Stomach (tissue), 9 donors: Measurements from ENCODE around the gene PTPRD. TPM values are rescaled to one million over a fixed set of nuclear protein-coding genes. Genes with fewer than 3 reads are reported as not detected.

Experiments
- DNase-seq, 2 donors: peaks; one replicate each; pipeline versions ENCODE4 v3.0.0 to v3.0.0-alpha.2; 2013 to 2019
- H3K27ac ChIP-seq, 5 donors: fragments of 200-600 bp in 4 of 5; sonication (generic) in 4 of 5; one replicate each; pipeline ENCODE4 v1.5.1; 2013 to 2019; ENCODE audit warnings: mild to moderate bottlenecking in 1 of 5, moderate library complexity in 1 of 5
- H3K27me3 ChIP-seq, 3 donors: fragments of 200-600 bp; sonication (generic); one replicate each; pipeline ENCODE4 v1.5.1; 2017 to 2019; ENCODE audit warnings: mixed run types in 1 of 3
- H3K36me3 ChIP-seq, 4 donors: fragments of 200-600 bp; sonication (generic); 1 replicate in 3 of 4; 2 replicates in 1 of 4; pipeline ENCODE4 v1.5.1; 2016 to 2019
- H3K4me1 ChIP-seq, 4 donors: fragments of 200-600 bp; sonication (generic); one replicate each; pipeline ENCODE4 v1.5.1; 2016 to 2019
- H3K4me3 ChIP-seq, 4 donors: fragments of 200-600 bp; sonication (generic) in 3 of 4; one replicate each; pipeline ENCODE4 v1.5.1; 2016 to 2019; ENCODE audit warnings: mild to moderate bottlenecking in 1 of 4
- H3K9me3 ChIP-seq, 4 donors: fragments of 200-600 bp; sonication (generic); one replicate each; pipeline ENCODE4 v1.5.1; 2016 to 2019
- EP300 ChIP-seq: sonication (generic); formaldehyde crosslinking; IDR thresholded peaks from one replicate; pipeline ENCODE4 v1.6.1; 2017; ENCODE audit warnings: antibody characterized with exemption
- POLR2A ChIP-seq, 4 donors: fragments of 450-650 bp; IDR thresholded peaks; one replicate each; pipeline ENCODE4 v1.6.1; 2016; ENCODE audit warnings: antibody characterized with exemption in 4 of 4, control low read depth in 2 of 4, mild to moderate bottlenecking in 1 of 4, moderate library complexity in 1 of 4
- POLR2AphosphoS5 ChIP-seq, 3 donors: sonication (generic); formaldehyde crosslinking; IDR thresholded peaks; one replicate each; pipeline ENCODE4 v1.6.1; 2016; ENCODE audit warnings: antibody characterized with exemption in 3 of 3
- WGBS, 5 donors: extraction: QIAGEN DNeasy Blood & Tissue Kit in 3 of 5; methylation state at CpG; one replicate each; pipeline versions ENCODE4 v1.1.5 to v1.1.7; 2013 to 2018; 5-methylcytosine and 5-hydroxymethylcytosine counted together
- intact Hi-C: fragments of 100-400 bp; cut with DNase I; formaldehyde crosslinking; loops from one replicate; pipeline ENCODE4 v1.15.1; 2023; ENCODE audit warnings: low total_unique reads
- polyA plus RNA-seq, 3 donors: library from polyadenylated mRNA; stranded (reverse); fragments of 200-250 nt; gene quantifications; one replicate each; pipeline ENCODE4 v1.2.3, GENCODE V29; 2013
- total RNA-seq, 5 donors: library from RNA; depleted of rRNA; stranded (reverse); fragments of >200 nt; gene quantifications; one replicate each; pipeline versions ENCODE4 v1.1.0 to v1.2.3, GENCODE V29; 2014 to 2016
- TF ChIP-seq, protein P1 (sequence below), 7 experiments: fragments of 450-650 bp in 4 of 7; fragments of 200-600 bp in 3 of 7; sonication (generic) in 3 of 7; IDR thresholded peaks; one replicate each; pipeline ENCODE4 v1.5.1; 2016 to 2019; ENCODE audit warnings: antibody characterized with exemption in 7 of 7, control low read depth in 2 of 7, mild to moderate bottlenecking in 1 of 7
- donor health status: healthy with polysubstance abuse.
- donor health status: Bipolar disorder and iron deficiency.
- donor health status: healthy.

Gene PTPRD
- total and polyA plus RNA-seq, 8 donors = 0.12 to 53.1 (median 1.2) TPM

DNA sequence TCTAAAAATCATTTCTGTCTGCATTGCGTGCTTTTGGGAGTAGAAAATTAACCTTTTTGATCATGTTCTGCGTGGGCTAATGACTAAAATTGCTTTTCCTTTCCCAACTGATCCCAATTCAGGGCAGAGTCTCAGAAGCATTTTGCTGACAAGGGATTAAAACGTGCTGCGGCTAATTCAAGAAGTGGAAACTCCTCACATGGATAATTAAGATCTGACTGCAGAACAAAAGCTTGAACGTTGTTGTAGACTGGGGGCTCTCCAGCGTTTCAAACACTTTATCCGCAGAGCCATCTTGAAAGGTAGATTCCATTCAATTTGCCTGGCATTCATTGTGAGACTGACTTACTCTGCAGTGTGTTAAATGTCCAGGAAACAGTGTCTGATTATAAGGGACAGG is 2327.9 kb downstream of the PTPRD start:
- Histone ChIP-seq H3K27me3 (no peaks in the 10 kb centered on the region), H3K9me3 (no peaks in the 10 kb centered on the region), H3K36me3 (no peaks in the 10 kb centered on the region), H3K27ac (no peak overlapping the region), H3K4me1 (peaks cover 0 to 22% (median 7%) of the 10 kb centered on the region in 4 donors), H3K4me3 (no peak overlapping the region)
- TF ChIP-seq POLR2AphosphoS5 (IDR thresholded peaks at IDR 0.05) = no peak
- no peak for TF ChIP-seq EP300
- TF ChIP-seq, protein P1, sequence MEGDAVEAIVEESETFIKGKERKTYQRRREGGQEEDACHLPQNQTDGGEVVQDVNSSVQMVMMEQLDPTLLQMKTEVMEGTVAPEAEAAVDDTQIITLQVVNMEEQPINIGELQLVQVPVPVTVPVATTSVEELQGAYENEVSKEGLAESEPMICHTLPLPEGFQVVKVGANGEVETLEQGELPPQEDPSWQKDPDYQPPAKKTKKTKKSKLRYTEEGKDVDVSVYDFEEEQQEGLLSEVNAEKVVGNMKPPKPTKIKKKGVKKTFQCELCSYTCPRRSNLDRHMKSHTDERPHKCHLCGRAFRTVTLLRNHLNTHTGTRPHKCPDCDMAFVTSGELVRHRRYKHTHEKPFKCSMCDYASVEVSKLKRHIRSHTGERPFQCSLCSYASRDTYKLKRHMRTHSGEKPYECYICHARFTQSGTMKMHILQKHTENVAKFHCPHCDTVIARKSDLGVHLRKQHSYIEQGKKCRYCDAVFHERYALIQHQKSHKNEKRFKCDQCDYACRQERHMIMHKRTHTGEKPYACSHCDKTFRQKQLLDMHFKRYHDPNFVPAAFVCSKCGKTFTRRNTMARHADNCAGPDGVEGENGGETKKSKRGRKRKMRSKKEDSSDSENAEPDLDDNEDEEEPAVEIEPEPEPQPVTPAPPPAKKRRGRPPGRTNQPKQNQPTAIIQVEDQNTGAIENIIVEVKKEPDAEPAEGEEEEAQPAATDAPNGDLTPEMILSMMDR (IDR thresholded peaks at IDR 0.05) = no peak
- no peak for TF ChIP-seq POLR2A (IDR thresholded peaks at IDR 0.05)
- WGBS, 5 donors = 71 to 89% (median 84%) methylated on average over 7 of the region's 7 CpGs
- no peak for DNase-seq
- intact Hi-C loops = no loop called here

DNA sequence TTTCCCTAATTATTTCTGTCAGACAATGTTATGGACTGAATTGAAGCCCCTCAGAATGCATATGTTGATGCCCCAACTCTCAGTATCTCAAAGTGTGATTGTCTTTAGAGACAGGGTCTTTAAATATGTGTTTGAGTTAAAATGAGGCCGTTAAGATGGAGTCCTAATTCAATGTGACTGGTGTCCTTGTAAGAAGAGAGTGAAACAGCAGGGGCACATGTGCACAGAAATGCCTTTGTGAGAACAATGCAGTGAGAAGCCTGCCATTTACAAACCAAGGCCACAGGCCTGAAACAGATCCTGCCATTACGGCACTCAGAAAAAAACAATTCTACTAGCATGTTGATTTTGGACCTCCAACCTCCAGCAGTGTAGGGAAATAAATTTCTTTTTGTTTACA is 2330.3 kb downstream of the PTPRD start:
- Histone ChIP-seq H3K27me3 (no peaks in the 10 kb centered on the region), H3K27ac (no peak overlapping the region), H3K9me3 (no peaks in the 10 kb centered on the region), H3K4me3 (no peak overlapping the region), H3K36me3 (no peaks in the 10 kb centered on the region), H3K4me1 (peaks cover 0 to 4% (median 0%) of the 10 kb centered on the region in 4 donors)
- TF ChIP-seq POLR2AphosphoS5 (IDR thresholded peaks at IDR 0.05) (no peak), POLR2A (IDR thresholded peaks at IDR 0.05) (no peak), EP300 (no peak)
- TF ChIP-seq, protein P1 (IDR thresholded peaks at IDR 0.05) = no peak
- intact Hi-C loops = no loop called here
- 57 to 73% (median 68%) methylated on average over 2 of the region's 2 CpGs for WGBS, 5 donors
- no peak for DNase-seq

DNA sequence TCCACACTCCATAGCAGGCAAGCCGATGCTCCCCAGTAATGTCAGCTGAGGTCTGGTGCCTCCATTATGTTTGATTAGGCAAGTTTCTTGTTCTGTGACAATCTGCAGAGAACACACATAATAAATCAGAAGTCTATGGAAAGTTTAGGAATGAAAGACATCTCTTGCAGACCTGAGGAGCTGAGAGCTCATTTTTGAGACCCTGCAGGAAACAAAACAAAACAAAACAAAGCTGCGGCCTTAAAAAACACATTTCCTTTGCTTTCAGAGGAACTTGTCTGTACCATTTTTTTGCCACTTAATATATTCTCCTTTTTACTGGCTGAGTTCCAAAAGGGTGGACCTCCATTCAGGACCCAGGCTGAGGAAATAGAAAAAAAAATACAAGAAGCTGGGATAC is 2332.0 kb downstream of the PTPRD start:
- WGBS, 5 donors = 71 to 90% (median 79%) methylated on average over 2 of the region's 2 CpGs

DNA sequence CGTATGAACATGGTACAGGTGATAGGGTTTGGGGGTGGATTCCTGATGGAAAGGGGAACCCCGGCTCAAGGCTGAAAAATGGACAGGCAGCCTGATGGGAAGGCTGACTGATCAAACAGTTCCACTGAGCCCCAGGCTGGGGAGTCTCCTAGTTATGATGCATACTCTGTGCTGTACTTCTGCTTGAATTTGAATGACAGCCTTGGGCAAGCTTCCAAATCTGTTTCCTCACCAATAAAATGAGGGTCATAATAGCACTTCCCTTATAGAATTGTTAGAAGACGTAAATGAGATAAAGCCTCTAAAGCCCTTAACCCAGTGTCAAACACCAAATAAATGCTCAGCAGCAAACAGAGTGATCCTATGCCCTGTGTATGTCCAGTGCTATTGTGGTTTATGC is 2334.8 kb downstream of the PTPRD start:
- Histone ChIP-seq H3K27ac (no peak overlapping the region), H3K4me3 (no peak overlapping the region), H3K4me1 (no peaks in the 10 kb centered on the region), H3K36me3 (no peaks in the 10 kb centered on the region), H3K9me3 (peaks cover 0 to 15% (median 6%) of the 10 kb centered on the region in 4 donors), H3K27me3 (no peaks in the 10 kb centered on the region)
- WGBS, 5 donors = 84 to 94% (median 87%) methylated on average over 3 of the region's 3 CpGs
- TF ChIP-seq, protein P1 (IDR thresholded peaks at IDR 0.05) = no peak
- no peak for TF ChIP-seq EP300
- no peak for TF ChIP-seq POLR2A (IDR thresholded peaks at IDR 0.05)
- TF ChIP-seq POLR2AphosphoS5 (IDR thresholded peaks at IDR 0.05) = no peak
- no peak for DNase-seq
- intact Hi-C loops = no loop called here

More for the DNA sequence above, 2332.0 kb downstream of the PTPRD start:
- Histone ChIP-seq H3K4me1 (no peaks in the 10 kb centered on the region), H3K27ac (no peak overlapping the region), H3K9me3 (peaks cover 0 to 12% (median 3%) of the 10 kb centered on the region in 4 donors), H3K36me3 (no peaks in the 10 kb centered on the region), H3K27me3 (no peaks in the 10 kb centered on the region), H3K4me3 (no peak overlapping the region)
- intact Hi-C loops = no loop called here
- no peak for DNase-seq
- TF ChIP-seq POLR2AphosphoS5 (IDR thresholded peaks at IDR 0.05) (no peak), POLR2A (IDR thresholded peaks at IDR 0.05) (no peak), EP300 (no peak)
- TF ChIP-seq, protein P1 (IDR thresholded peaks at IDR 0.05) = no peak
